CD4-positive, alpha-beta memory T cell (primary cell): Measurements from ENCODE around the gene TBC1D9. TPM values are rescaled to one million over a fixed set of nuclear protein-coding genes. Genes with fewer than 3 reads are reported as not detected.

ENCODE experiments used
- CTCF ChIA-PET: fragments of 350-600 bp; sonication (Branson Sonifier 250); formaldehyde crosslinking; loops from one replicate; lab custom pipeline; 2021; ENCODE audit warnings: inconsistent platforms; ENCODE audit not compliant: partially characterized antibody; lab: Charles Lee
- POLR2A ChIA-PET: fragments of 350-600 bp; sonication (Branson Sonifier 250); formaldehyde crosslinking; loops from one replicate; lab custom pipeline; 2021; ENCODE audit not compliant: partially characterized antibody; lab: Charles Lee
- DNase-seq, 5 donors: peaks; one replicate each; pipeline versions ENCODE4 v3.0.0 to v3.0.0-alpha.2; 2020 to 2022; ENCODE audit warnings: mixed read lengths in 1 of 5
- H3K27ac ChIP-seq: one replicate; pipeline ENCODE4 v1.7.0; 2013; ENCODE audit warnings: low read depth, low read length
- H3K27me3 ChIP-seq: 2 replicates; pipeline ENCODE4 v1.7.0; 2013; ENCODE audit warnings: mild to moderate bottlenecking, low read length, moderate library complexity; ENCODE audit not compliant: insufficient read depth
- H3K36me3 ChIP-seq: 2 replicates; pipeline ENCODE4 v1.7.0; 2013; ENCODE audit warnings: mild to moderate bottlenecking, low read length, moderate library complexity; ENCODE audit not compliant: insufficient read depth
- H3K4me1 ChIP-seq: 2 replicates; pipeline ENCODE4 v1.7.0; 2013; ENCODE audit warnings: mild to moderate bottlenecking, low read length, moderate library complexity; ENCODE audit not compliant: insufficient read depth
- H3K4me3 ChIP-seq, 2 donors: one replicate each; pipeline ENCODE4 v1.7.0; 2013; ENCODE audit warnings: low read length in 2 of 2, mild to moderate bottlenecking in 1 of 2
- H3K9me3 ChIP-seq, 2 donors: one replicate each; pipeline ENCODE4 v1.7.0; 2013; ENCODE audit warnings: low read length in 2 of 2, control low read depth in 1 of 2; ENCODE audit not compliant: control insufficient read depth in 1 of 2
- H3K27ac Mint-ChIP-seq, 7 donors: one replicate each; pipeline ENCODE4 v1.8.0; 2020 to 2021; ENCODE audit warnings: mixed read lengths in 7 of 7, mild to moderate bottlenecking in 6 of 7, inconsistent platforms in 3 of 7, moderate library complexity in 3 of 7
- H3K27me3 Mint-ChIP-seq, 2 donors: one replicate each; pipeline ENCODE4 v1.8.0; 2020 to 2021; ENCODE audit warnings: mixed read lengths in 2 of 2
- H3K36me3 Mint-ChIP-seq, 2 donors: one replicate each; pipeline ENCODE4 v1.8.0; 2020 to 2021; ENCODE audit warnings: mixed read lengths in 2 of 2, inconsistent platforms in 1 of 2, mild to moderate bottlenecking in 1 of 2
- H3K4me1 Mint-ChIP-seq, 4 donors: one replicate each; pipeline ENCODE4 v1.8.0; 2020 to 2021; ENCODE audit warnings: mixed read lengths in 4 of 4, mild to moderate bottlenecking in 1 of 4
- H3K4me3 Mint-ChIP-seq, 8 donors: one replicate each; pipeline ENCODE4 v1.8.0; 2020 to 2021; ENCODE audit warnings: mixed read lengths in 8 of 8, mild to moderate bottlenecking in 7 of 8, moderate library complexity in 6 of 8, inconsistent platforms in 3 of 8
- H3K9me3 Mint-ChIP-seq, 8 donors: one replicate each; pipeline ENCODE4 v1.8.0; 2020 to 2021; ENCODE audit warnings: mixed read lengths in 8 of 8, mild to moderate bottlenecking in 5 of 8, inconsistent platforms in 3 of 8, moderate library complexity in 1 of 8
- intact Hi-C: fragments of 100-400 bp; cut with micrococcal nuclease; formaldehyde crosslinking; loops from one replicate; pipeline ENCODE4 v1.15.1; 2023
- polyA plus RNA-seq, 2 donors: library from polyadenylated mRNA; unstranded; fragments of 300-500 nt; fragmentation: Illumina TruSeq; gene quantifications; one replicate each; pipeline ENCODE4 v1.2.3, GENCODE V29; 2021
- total RNA-seq, 2 experiments: library from RNA; stranded (reverse); gene quantifications; one replicate each; pipeline ENCODE4 v1.2.3, GENCODE V29; 2021

Gene TBC1D9
- total RNA-seq (under 1 TPM; 0.38 to 0.67 TPM), polyA plus RNA-seq (under 1 TPM in 1 of 2 donors, not detected in 1; 0.34 TPM)

- ChIA-PET POLR2A (interaction anchor here (0.6 kb wide), 1 partner anchor 1255 kb away, joined by 5 read pairs; no protein-coding TSS in a partner anchor), CTCF (interaction anchor here (0.7 kb wide), 1 partner anchor 171 kb away, joined by 4 read pairs; no protein-coding TSS in a partner anchor)
- no peak within 1 kb of the TSS for H3K27ac ChIP-seq
- Mint-ChIP-seq H3K9me3 (peaks cover 0 to 9% (median 2%) of the 10 kb centered on the region in 8 donors), H3K36me3 (no peaks in the 10 kb centered on the region), H3K4me1 (peaks cover 5 to 17% (median 10%) of the 10 kb centered on the region in 4 donors), H3K27me3 (peaks cover 44 to 45% of the 10 kb centered on the region in 2 donors), H3K4me3 (peak within 1 kb of the TSS; percentile 0 to 62 (median 40)), H3K27ac (no peak within 1 kb of the TSS)
- H3K4me3 ChIP-seq = no peak within 1 kb of the TSS
- no peaks in the 10 kb centered on the region for H3K9me3 ChIP-seq
- DNase-seq = no peak
- H3K36me3 ChIP-seq = no peaks in the 10 kb centered on the region
- peaks cover 4% of the 10 kb centered on the region for H3K27me3 ChIP-seq
- intact Hi-C loops = no loop called here
- peaks cover 5% of the 10 kb centered on the region for H3K4me1 ChIP-seq
Measured at GRCh38 chr4:140756319-140757231, at the start of gene TBC1D9. Gene TBC1D9 (minus strand): TSS chr4:140756385. CDS start chr4:140756045, 340 bp downstream.

DNA sequence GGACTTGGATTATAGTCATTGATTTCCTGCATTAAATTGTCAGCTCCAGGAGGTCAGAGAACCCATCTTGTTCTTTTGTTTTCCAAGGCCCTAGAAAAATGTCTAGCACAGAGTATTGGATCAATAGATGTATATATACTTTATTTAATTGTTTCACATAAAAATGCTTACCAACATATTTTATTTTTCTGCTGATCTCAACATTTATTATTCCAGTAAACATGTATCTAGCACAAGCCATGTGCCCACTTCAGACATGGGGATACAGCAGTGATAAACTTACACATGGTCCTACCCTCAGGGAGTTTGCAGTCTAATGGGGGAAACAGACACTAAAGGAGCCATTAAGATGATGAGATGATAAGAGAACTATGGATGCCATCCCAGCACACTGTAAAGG lies 49.1 kb upstream of the TBC1D9 start:
- POLR2A ChIA-PET = no interaction called here

DNA sequence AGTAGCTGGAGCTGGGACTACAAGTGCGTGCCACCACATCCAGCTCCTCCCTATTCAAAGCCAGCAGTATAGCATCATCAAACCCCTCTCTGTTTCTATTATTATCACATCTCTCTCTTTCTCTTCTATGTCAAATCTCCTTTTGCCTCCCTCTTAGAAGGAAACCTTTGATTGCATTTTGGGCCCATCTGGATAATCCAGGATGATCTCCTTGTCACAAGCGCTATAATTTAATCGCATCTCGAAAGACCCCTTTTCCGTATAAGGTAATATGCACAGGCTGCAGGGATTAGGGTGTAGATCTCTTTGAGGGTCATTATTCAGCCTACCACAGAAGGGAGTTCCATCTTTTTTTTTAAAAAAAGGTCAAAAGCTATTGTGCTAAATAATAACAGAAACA lies 46.4 kb upstream of the TBC1D9 start:
- Histone ChIP-seq H3K27me3 (no peaks in the 10 kb centered on the region), H3K27ac (no peak overlapping the region), H3K4me1 (no peaks in the 10 kb centered on the region), H3K36me3 (no peaks in the 10 kb centered on the region), H3K4me3 (no peak overlapping the region), H3K9me3 (no peaks in the 10 kb centered on the region)
- no peaks in the 10 kb centered on the region for H3K4me1 Mint-ChIP-seq
- peaks cover 0 to 2% (median 0%) of the 10 kb centered on the region in 8 donors for H3K9me3 Mint-ChIP-seq
- intact Hi-C loops = no loop called here
- ChIA-PET CTCF (no interaction called here), POLR2A (no interaction called here)
- no peaks in the 10 kb centered on the region for H3K36me3 Mint-ChIP-seq
- H3K27me3 Mint-ChIP-seq = peaks cover 0 to 5% of the 10 kb centered on the region in 2 donors
- no peak for DNase-seq
- H3K4me3 Mint-ChIP-seq = no peak overlapping the region
- no peak overlapping the region for H3K27ac Mint-ChIP-seq

More for the DNA sequence above, 49.1 kb upstream of the TBC1D9 start:
- no peak overlapping the region for H3K27ac ChIP-seq
- H3K4me1 ChIP-seq = no peaks in the 10 kb centered on the region
- H3K36me3 ChIP-seq = no peaks in the 10 kb centered on the region
- no peak overlapping the region for H3K4me3 ChIP-seq
- H3K27ac Mint-ChIP-seq = no peak overlapping the region
- CTCF ChIA-PET = no interaction called here
- no peaks in the 10 kb centered on the region for H3K9me3 ChIP-seq
- no peaks in the 10 kb centered on the region for H3K27me3 ChIP-seq
- H3K4me3 Mint-ChIP-seq = no peak overlapping the region
- intact Hi-C loops = no loop called here
- H3K9me3 Mint-ChIP-seq = peaks cover 0 to 2% (median 0%) of the 10 kb centered on the region in 8 donors
- H3K4me1 Mint-ChIP-seq = no peaks in the 10 kb centered on the region
- DNase-seq = no peak
- H3K36me3 Mint-ChIP-seq = no peaks in the 10 kb centered on the region
- peaks cover 0 to 5% of the 10 kb centered on the region in 2 donors for H3K27me3 Mint-ChIP-seq

- H3K27me3 Mint-ChIP-seq = peaks cover 0 to 5% of the 10 kb centered on the region in 2 donors
- Histone ChIP-seq H3K4me1 (no peaks in the 10 kb centered on the region), H3K27me3 (no peaks in the 10 kb centered on the region), H3K4me3 (no peak overlapping the region), H3K36me3 (no peaks in the 10 kb centered on the region), H3K9me3 (no peaks in the 10 kb centered on the region), H3K27ac (no peak overlapping the region)
- ChIA-PET POLR2A (no interaction called here), CTCF (no interaction called here)
- no peaks in the 10 kb centered on the region for H3K4me1 Mint-ChIP-seq
- H3K9me3 Mint-ChIP-seq = peaks cover 0 to 1% (median 0%) of the 10 kb centered on the region in 8 donors
- H3K4me3 Mint-ChIP-seq = no peak overlapping the region
- intact Hi-C loops = no loop called here
- no peak for DNase-seq
- H3K27ac Mint-ChIP-seq = no peak overlapping the region
- H3K36me3 Mint-ChIP-seq = no peaks in the 10 kb centered on the region
Measured at GRCh38 chr4:140800666-140801065, 44.5 kb upstream of the TBC1D9 start.

DNA sequence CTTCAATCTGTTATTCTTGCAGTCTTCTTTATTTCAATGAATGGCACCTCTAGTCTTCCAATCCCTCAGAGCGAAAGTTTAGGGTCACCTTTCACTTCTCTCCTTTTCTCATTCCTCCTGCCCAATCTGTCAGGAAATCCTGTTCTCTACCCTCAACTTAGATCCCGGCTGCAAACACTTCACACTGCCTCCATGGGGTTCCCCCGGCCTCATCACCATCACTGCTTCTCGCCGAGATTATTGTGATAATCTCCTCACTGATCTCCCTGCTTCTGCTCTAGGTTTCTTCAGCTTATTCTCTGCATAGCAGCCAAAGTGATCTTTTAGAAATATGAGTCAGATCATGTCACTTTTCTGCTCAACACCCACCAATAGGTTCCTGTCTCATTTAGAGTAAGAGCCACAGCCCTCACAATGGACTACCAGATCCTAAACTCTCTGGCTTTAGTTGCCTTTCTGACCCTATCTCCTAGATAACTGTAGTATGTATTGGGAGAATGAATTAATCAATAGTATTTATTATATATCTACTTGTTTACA lies 43.6 kb upstream of the TBC1D9 start:
- peaks cover 0 to 2% of the 10 kb centered on the region in 2 donors for H3K27me3 Mint-ChIP-seq
- H3K27ac Mint-ChIP-seq = no peak overlapping the region
- POLR2A ChIA-PET = no interaction called here
- no peak overlapping the region for H3K4me3 Mint-ChIP-seq
- no peaks in the 10 kb centered on the region for H3K4me1 ChIP-seq
- no peaks in the 10 kb centered on the region for H3K27me3 ChIP-seq
- H3K9me3 ChIP-seq = no peaks in the 10 kb centered on the region
- no peak overlapping the region for H3K27ac ChIP-seq
- no peak overlapping the region for H3K4me3 ChIP-seq
- no peaks in the 10 kb centered on the region for H3K36me3 ChIP-seq
- CTCF ChIA-PET = no interaction called here
- no peaks in the 10 kb centered on the region for H3K4me1 Mint-ChIP-seq
- no peak for DNase-seq
- H3K36me3 Mint-ChIP-seq = no peaks in the 10 kb centered on the region
- intact Hi-C loops = no loop called here
- no peaks in the 10 kb centered on the region for H3K9me3 Mint-ChIP-seq

DNA sequence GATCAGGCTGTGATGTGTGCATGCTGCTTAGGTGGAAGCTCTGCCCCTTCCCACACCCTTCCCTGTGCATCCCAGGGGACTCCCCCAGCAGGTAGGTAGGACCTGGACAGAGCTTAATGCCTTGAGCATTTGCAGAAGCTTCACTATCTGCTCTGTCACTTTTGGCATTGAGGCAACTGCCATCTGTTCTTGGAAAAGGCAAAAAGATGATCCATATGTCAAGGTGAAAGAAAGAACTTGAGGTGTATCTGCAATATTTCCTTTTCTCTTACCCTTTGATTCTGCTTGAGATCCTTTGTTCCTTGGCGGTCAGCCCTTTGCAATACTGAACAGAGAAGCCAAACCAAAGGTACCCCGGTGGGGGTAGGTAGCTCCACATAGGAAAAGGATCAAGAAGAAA lies 37.1 kb upstream of the TBC1D9 start:
- peaks cover 0 to 9% of the 10 kb centered on the region in 2 donors for H3K27me3 Mint-ChIP-seq
- H3K4me1 Mint-ChIP-seq = no peaks in the 10 kb centered on the region
- no peak overlapping the region for H3K4me3 ChIP-seq
- no peak overlapping the region for H3K4me3 Mint-ChIP-seq
- ChIA-PET POLR2A (no interaction called here), CTCF (no interaction called here)
- DNase-seq = no peak
- no peak overlapping the region for H3K27ac Mint-ChIP-seq
- H3K27me3 ChIP-seq = no peaks in the 10 kb centered on the region
- peaks cover 0 to 8% (median 4%) of the 10 kb centered on the region in 8 donors for H3K9me3 Mint-ChIP-seq
- no peaks in the 10 kb centered on the region for H3K36me3 Mint-ChIP-seq
- H3K9me3 ChIP-seq = no peaks in the 10 kb centered on the region
- intact Hi-C loops = no loop called here
- no peaks in the 10 kb centered on the region for H3K4me1 ChIP-seq
- no peaks in the 10 kb centered on the region for H3K36me3 ChIP-seq
- H3K27ac ChIP-seq = no peak overlapping the region

- DNase-seq = no peak
- Mint-ChIP-seq H3K27ac (no peak overlapping the region), H3K27me3 (peaks cover 4 to 9% of the 10 kb centered on the region in 2 donors), H3K4me3 (no peak overlapping the region), H3K36me3 (no peaks in the 10 kb centered on the region), H3K4me1 (no peaks in the 10 kb centered on the region), H3K9me3 (peaks cover 0 to 9% (median 6%) of the 10 kb centered on the region in 8 donors)
- intact Hi-C loops = no loop called here
- Histone ChIP-seq H3K36me3 (no peaks in the 10 kb centered on the region), H3K9me3 (no peaks in the 10 kb centered on the region), H3K27ac (no peak overlapping the region), H3K27me3 (no peaks in the 10 kb centered on the region), H3K4me3 (no peak overlapping the region), H3K4me1 (no peaks in the 10 kb centered on the region)
- ChIA-PET CTCF (no interaction called here), POLR2A (no interaction called here)
Measured at GRCh38 chr4:140790765-140791164, 34.6 kb upstream of the TBC1D9 start.
